22Rv1 (cell line): ENCODE measurements around the gene LTBP1.

ENCODE experiments used
- CTCF ChIP-seq: fragments of 450-650 bp; IDR thresholded peaks from 2 replicates; pipeline ENCODE4 v1.5.1; 2017; ENCODE audit warnings: mild to moderate bottlenecking
- ZFX ChIP-seq: fragments of 450-650 bp; IDR thresholded peaks from 2 replicates; pipeline ENCODE4 v1.6.1; 2017; ENCODE audit warnings: antibody characterized with exemption, borderline replicate concordance

DNA sequence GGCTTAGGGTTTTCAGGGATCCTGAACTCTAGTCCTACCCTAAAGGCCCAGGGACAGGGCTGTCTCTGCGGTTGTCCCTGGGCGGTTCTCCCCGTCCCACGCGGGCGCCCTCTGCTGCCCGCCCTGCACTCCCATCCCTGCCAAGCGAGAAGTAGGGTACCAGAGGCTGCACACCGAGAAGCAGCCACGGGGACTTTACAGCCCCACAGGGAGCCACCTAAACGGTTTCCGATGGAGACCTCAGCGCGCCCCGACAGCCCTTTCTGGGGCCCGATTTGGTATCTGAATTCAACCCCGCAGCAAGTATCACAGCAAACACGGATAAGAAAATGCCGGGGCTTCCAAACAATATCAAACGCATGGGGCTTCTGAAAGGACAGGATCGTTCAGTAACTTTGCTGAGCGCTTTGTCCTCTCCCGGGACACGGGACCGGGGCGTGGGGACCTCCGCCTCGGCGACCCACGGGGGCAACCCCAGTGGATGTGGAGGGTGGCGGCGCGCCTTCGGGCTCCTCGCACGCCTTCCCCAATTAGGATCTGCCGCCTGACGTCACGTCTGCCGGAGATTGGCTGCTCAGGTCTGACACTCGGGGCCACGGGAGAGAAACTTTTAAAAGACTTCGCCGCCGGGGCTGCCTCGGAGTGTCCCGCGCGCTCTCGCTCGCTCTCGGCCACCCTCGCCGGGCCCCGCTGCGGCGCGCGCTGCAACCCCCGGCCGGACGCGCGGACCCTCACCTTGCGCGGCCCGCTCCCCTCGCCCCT, at the start of gene LTBP1:
- TF ChIP-seq CTCF, result peak; percentile 97
- no peak for TF ChIP-seq ZFX
